ENCODE results near the gene SLC22A4. TPM values are rescaled to one million over a fixed set of nuclear protein-coding genes. Genes with fewer than 3 reads are reported as not detected.

SLC22A4 gene
- polyA plus RNA-seq, 1 donor from 2014 or later = 2.0 TPM

- no peak overlapping the region for H3K4me3 ChIP-seq (ENCODE audit: low read length)
- H3K9me2 ChIP-seq (ENCODE audit: insufficient read depth, low read length) = no peaks in the 10 kb centered on the region
- H3K27me3 ChIP-seq (ENCODE audit: insufficient read depth, low read depth, low read length) = no peaks in the 10 kb centered on the region
- no peak overlapping the region for H3K4me2 ChIP-seq (ENCODE audit: low read length)
- no peaks in the 10 kb centered on the region for H3F3A ChIP-seq (ENCODE audit: insufficient read depth, low read length, poor library complexity, severe bottlenecking)
- H3K79me2 ChIP-seq (replicated peaks; ENCODE audit: insufficient read depth, low read length) = no peaks in the 10 kb centered on the region
- no peaks in the 10 kb centered on the region for H4K20me1 ChIP-seq (ENCODE audit: insufficient read depth)
- no peak overlapping the region for H3K9ac ChIP-seq (ENCODE audit: low read length)
- H3K27ac ChIP-seq (ENCODE audit: low read length) = no peak overlapping the region
- no peak overlapping the region for H2AFZ ChIP-seq (ENCODE audit: low read depth, low read length)
- TF ChIP-seq REST (IDR thresholded peaks at IDR 0.05; ENCODE audit: borderline replicate concordance) (no peak), SMC3 (conservative IDR thresholded peaks at IDR 0.05; ENCODE audit: poor library complexity) (no peak), CTCF (IDR thresholded peaks at IDR 0.05; ENCODE audit: poor library complexity, severe bottlenecking) (no peak), MXI1 (conservative IDR thresholded peaks at IDR 0.05; ENCODE audit: poor library complexity, severe bottlenecking) (no peak), TAF1 (IDR thresholded peaks at IDR 0.05; ENCODE audit: low read depth) (no peak), EZH2 (IDR thresholded peaks at IDR 0.05; ENCODE audit: borderline replicate concordance, insufficient read depth, low read length, poor library complexity, severe bottlenecking) (no peak), EP300 (conservative IDR thresholded peaks at IDR 0.05; ENCODE audit: poor library complexity, severe bottlenecking) (no peak), RAD21 (conservative IDR thresholded peaks at IDR 0.05) (no peak), POLR2AphosphoS5 (IDR thresholded peaks at IDR 0.05) (no peak)
- no peaks in the 10 kb centered on the region for H3K36me3 ChIP-seq (ENCODE audit: insufficient read depth, low read length)
- H3K9me3 ChIP-seq (ENCODE audit: low read length) = no peaks in the 10 kb centered on the region
These were observed 9.4 kb downstream of the SLC22A4 start for GRCh38 chr5:132303589-132303988.

GRCh38 chr5:132305420-132305819 lies 11.2 kb downstream of the SLC22A4 start:
- Histone ChIP-seq H3K9me2 (ENCODE audit: insufficient read depth, low read length) (no peaks in the 10 kb centered on the region), H3K9me3 (ENCODE audit: low read length) (no peaks in the 10 kb centered on the region), H3K79me2 (replicated peaks; ENCODE audit: insufficient read depth, low read length) (no peaks in the 10 kb centered on the region), H2AFZ (ENCODE audit: low read depth, low read length) (no peak overlapping the region), H3K4me3 (ENCODE audit: low read length) (no peak overlapping the region), H3K27me3 (ENCODE audit: insufficient read depth, low read depth, low read length) (no peaks in the 10 kb centered on the region), H3K4me2 (ENCODE audit: low read length) (no peak overlapping the region), H3K36me3 (ENCODE audit: insufficient read depth, low read length) (no peaks in the 10 kb centered on the region), H3F3A (ENCODE audit: insufficient read depth, low read length, poor library complexity, severe bottlenecking) (no peaks in the 10 kb centered on the region), H3K27ac (ENCODE audit: low read length) (no peak overlapping the region), H4K20me1 (ENCODE audit: insufficient read depth) (no peaks in the 10 kb centered on the region), H3K9ac (ENCODE audit: low read length) (no peak overlapping the region)
- TF ChIP-seq EP300 (conservative IDR thresholded peaks at IDR 0.05; ENCODE audit: poor library complexity, severe bottlenecking) = no peak
- no peak for TF ChIP-seq EZH2 (IDR thresholded peaks at IDR 0.05; ENCODE audit: borderline replicate concordance, insufficient read depth, low read length, poor library complexity, severe bottlenecking)
- no peak for TF ChIP-seq MXI1 (conservative IDR thresholded peaks at IDR 0.05; ENCODE audit: poor library complexity, severe bottlenecking)
- TF ChIP-seq SMC3 (conservative IDR thresholded peaks at IDR 0.05; ENCODE audit: poor library complexity) = no peak
- no peak for TF ChIP-seq RAD21 (conservative IDR thresholded peaks at IDR 0.05)
- TF ChIP-seq TAF1 (IDR thresholded peaks at IDR 0.05; ENCODE audit: low read depth) = no peak
- no peak for TF ChIP-seq REST (IDR thresholded peaks at IDR 0.05; ENCODE audit: borderline replicate concordance)
- TF ChIP-seq CTCF (IDR thresholded peaks at IDR 0.05; ENCODE audit: poor library complexity, severe bottlenecking) = no peak
- TF ChIP-seq POLR2AphosphoS5 (IDR thresholded peaks at IDR 0.05) = no peak
